ENCODE measurements around the gene TMEM238.

GRCh38 chr19:55360902-55361301 lies 23.2 kb downstream of the TMEM238 start:
- TF ChIP-seq CTCF (IDR thresholded peaks at IDR 0.05; ENCODE audit: low read depth, low read length, poor library complexity, severe bottlenecking) (no peak), EZH2phosphoT487 (IDR thresholded peaks at IDR 0.05; ENCODE audit: borderline replicate concordance, low read length) (no peak)

Data from DOHH2 (cell line).